Stimulated activated CD8-positive, alpha-beta memory T cell treated with anti-CD3 and anti-CD28 coated beads, Interleukin-4, amount 100 ng/mL, for 24 hours (primary cell): ENCODE results near the gene CREB3L1.

Source experiments
- DNase-seq: peaks from one replicate; pipeline ENCODE4 v3.0.0-alpha.2; 2020; ENCODE audit warnings: low read depth

CREB3L1 gene

DNA sequence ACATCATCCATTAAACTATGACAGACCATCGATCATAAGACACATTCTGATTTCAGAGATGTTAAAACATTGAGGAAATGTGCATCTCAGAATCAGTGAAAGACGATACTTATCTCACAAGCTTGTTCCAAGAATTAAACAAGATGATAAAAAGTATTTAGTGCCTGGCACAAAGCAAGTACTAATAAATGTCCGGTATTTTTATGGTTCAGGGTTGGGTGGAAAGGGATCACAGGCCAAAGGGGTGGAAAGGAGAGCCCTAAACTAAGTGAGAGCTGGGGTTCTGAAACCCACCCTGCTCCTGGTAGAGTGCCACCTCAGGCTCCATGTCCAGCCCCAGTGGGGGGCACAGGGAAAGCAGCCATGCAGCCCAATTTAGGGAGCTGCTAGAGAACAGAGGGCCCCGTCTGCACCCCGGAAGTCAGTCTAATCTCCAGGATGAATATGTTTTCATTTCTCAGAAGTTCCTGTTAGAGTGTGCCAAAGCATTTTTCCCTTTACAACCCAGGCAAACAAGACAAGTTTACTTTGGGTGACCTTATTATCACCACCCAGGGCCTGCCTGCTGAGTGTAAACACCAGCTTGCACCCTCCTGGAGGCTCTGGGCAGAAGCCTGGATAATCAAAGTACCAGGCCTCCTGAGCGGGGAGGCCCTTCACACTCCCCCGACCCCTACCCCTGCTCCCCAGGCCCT, 3.8 kb upstream of the CREB3L1 start:
- no peak for DNase-seq

DNA sequence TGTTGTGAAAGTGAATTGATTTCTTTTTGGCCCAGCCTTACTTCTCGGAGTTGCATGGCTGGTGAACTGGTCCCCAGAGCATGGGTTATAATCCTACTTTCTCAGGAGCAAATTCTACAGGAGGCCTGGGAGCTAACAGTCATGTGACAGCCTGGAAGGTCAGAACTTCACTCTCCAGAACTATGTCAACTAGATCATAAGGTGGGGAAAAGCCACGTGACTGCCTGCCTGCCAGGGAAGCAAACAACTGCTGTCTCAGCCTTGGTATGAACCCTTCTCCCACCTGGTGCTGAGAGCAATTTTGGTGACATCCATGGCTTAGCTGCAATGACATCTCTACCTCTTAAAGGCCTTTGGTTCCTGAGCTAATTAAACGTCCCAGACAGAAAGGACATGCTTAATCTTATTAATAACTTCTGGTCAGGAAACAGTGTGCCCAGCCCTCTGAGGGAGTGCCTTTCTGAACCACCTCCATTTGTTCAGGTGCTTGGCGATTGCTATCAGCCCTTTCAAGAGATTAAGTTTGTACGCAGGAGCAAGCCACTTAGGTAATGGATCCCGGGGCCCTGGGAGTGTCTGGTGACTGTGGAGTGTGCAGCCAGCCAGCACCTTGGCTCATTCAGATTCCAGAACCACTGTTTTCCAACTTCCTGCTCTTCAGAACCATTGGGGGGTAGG, 1.4 kb upstream of the CREB3L1 start:
- no peak for DNase-seq

GRCh38 chr11:46277313-46277621, 195 bp upstream of the CREB3L1 start:
- no peak for DNase-seq

- peak; percentile 17 for DNase-seq
Measured at GRCh38 chr11:46278387-46279125, 1.1 kb downstream of the CREB3L1 start.

- no peak for DNase-seq
Measured at GRCh38 chr11:46279126-46280099, 2.0 kb downstream of the CREB3L1 start.

DNA sequence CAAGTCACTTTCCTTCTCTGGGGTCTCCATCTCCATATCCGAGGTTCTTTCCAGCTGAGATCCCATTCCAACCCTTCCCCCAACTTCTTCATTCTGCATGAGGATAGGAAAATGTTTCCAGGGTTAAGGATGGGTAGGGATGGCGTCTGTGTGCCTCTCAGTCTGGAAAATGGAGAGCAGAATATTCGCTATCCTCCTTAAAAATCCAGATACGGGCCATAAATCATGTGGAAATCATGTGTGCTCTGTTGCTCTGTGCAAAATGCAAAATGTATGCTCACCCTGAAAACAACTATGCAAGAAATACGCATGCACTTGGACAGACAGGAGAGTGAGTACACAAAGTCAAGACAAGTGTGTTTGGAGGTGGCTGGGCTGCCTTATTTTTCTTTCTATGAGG, 3.2 kb downstream of the CREB3L1 start:
- no peak for DNase-seq

- DNase-seq, result no peak
Measured at GRCh38 chr11:46281371-46281831, 3.9 kb downstream of the CREB3L1 start.

GRCh38 chr11:46285173-46285572, 7.7 kb downstream of the CREB3L1 start:
- DNase-seq, result no peak

DNA sequence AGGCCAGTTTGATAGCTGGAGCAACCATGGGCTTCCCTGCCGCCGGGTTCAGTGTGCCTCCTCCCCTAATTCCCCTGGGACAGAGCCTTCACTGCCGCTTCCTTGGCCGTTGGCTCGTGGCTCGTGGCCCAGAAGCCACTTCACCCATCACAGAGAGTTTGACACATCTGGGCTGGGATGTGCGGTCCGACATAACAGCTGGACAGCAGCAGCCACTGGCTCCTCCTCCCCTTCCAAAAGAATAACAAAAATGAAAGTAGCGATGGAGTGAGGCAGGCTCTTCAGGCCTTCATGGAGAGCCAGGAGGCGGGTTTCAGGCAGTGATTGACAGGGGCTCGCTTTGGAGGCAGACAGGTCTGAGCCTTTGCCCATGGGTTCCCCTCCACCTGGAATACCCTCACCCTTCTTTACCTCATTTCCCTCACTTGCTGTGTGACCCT, 8.2 kb downstream of the CREB3L1 start:
- no peak for DNase-seq

- no peak for DNase-seq
Measured at GRCh38 chr11:46286789-46287188, 9.3 kb downstream of the CREB3L1 start.

DNA sequence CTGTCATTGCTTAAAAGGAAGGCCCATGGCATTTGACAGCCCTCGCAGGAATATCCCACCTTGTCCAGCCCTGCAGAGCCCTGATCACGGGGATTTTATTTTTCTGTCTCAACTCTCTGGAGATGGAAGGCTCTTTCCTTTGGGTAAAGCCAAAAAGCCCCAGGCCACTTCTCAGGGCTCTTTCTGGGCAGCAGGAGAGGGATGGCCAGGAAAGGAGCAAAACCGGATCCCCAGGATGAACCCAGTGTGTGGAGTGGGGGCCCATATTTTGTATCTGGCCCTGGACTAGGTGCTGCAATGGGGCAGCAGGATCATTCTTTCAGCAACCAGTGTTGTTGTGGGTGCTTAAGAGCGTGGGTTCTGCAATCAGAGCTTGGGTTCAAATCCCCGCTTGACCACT, 11.0 kb downstream of the CREB3L1 start:
- DNase-seq, result no peak

GRCh38 chr11:46290011-46290410, 12.5 kb downstream of the CREB3L1 start:
- DNase-seq, result no peak

DNA sequence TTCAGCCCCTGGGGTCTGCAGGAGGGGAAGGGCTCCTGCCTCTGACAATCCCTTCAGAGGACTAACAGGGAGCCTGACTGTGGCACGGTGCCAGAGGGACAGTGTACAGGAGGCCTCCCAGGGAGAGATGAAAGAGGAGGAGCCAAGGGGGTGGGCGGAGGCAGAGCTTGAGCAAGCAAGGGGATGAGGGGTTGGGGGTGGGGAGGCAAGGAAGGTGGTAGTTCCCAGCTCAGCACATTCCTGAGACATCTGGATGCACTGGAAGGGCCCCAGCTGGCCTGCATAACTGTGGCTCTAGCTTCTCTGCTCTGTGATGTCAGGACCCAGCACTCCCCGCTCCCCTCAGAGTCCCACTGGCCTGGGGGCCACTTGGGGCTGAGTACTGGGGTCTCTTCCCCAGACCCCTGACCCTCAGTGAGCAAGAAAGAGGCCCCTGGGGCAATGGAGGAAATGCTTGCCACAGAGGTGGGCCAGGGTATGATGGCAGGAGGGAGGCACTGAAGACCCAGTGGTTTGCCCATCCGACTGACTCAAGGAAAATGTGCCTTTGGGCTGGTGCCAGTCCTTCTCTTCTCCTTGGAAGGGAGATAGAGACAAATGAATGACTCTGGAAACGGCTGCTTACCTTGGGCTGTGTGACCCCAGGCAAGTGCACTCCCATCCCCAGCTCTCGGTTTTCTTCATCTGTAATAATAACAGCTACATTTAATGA, 13.3 kb downstream of the CREB3L1 start:
- DNase-seq, result no peak

DNA sequence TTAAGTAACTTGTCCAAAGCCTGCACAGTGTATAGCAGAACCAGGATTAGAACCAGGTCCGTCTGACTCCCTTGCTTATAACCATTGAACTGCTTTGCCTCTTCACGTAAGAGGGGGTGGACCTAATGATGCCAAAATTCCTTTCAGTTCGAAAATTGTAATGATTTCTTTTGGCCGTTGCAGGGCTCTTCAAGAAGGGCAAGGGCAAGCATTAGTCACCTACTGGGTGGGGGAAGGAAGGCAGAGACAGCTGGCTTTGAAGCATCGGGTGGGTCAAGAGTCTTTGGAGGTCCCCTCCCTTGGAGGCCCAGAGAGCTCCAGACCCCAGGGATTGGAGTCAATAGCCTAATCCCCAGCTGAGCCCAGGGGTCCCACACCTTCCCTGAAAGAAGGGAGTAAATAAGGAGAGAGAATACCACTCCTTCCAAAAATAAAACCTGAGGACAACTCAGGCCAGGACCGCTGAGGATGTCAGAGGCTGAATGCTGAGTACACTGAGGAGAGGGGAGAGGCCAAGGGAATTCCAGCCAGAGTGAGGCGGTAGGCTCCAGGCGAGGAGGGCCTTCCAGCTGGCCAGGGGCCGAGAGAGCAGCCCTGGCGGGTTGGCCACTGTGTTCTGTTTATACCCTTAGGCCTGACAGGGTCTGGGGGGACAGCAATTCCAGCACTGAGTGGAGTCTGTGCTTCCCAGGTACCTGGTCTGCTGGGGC, 14.1 kb downstream of the CREB3L1 start:
- DNase-seq, result no peak

DNA sequence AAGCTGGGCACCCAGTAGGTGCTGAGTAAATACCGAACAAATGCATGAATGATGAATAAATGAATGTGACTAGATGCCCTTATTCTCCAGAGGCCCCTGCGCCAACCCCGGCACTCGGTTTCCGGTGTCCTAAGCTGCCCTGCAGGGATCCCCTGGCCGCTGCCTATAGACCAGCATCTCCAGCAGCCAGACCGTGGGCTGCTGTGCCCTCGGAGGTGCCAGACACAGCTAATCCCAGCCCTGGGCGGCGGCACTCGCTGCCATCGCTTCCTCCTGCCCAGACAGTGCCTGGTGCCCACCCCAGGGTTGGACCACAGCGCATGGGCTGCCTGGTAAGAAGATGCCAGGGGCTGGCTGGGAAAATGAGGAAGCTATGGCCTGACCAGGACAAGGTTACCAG, 15.6 kb downstream of the CREB3L1 start:
- no peak for DNase-seq

- no peak for DNase-seq
Measured at GRCh38 chr11:46293641-46294103, 16.2 kb downstream of the CREB3L1 start.

GRCh38 chr11:46294365-46295309, 17.2 kb downstream of the CREB3L1 start:
- DNase-seq, result no peak

DNA sequence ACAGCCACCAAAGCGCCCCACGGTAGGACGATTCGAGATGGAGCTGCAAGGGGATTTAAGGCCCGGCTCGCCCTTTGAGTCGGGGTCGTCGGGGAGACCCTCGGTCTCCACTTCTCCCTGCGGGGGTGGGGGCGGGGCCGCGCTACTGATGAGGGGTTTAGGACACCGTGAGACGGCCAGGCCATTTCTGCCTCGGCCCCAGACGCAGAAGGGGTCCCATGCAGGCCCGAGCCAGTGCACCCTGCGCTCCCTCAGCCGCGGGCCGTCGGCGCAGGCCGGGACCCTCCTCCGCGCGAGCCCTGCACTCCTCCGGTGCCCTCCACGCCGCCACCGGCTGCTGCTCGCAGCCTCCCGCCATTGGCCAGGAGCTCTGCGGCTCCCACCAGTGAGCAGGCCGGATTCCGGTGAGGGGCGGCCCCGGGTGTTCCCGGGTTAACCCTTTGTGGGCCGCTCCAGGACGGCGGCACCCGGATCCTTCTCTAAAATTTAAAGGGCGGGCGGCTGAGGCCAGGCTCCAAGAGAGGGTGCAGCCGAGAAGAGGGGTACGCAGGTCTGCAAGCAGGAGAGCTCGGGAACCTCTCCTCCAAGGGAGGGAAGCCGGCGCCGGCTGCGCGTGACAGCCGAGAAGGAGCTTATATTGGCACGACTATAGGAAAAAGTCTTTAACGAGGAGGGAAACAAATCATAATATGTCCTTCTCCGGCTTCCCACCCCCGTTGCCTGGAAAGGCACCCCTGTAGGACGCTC, 18.0 kb downstream of the CREB3L1 start:
- peak; percentile 62 for DNase-seq

GRCh38 chr11:46296059-46296527, 18.6 kb downstream of the CREB3L1 start:
- DNase-seq, result no peak
